GM18870 (cell line): Measurements from ENCODE around the gene CCDC192.

Experiments
- ATAC-seq: cut with Tn5 transposase; IDR thresholded peaks from one replicate; pipeline ENCODE4 v1.9.1; 2021; ENCODE audit warnings: moderate library complexity; ENCODE audit not compliant: unreplicated experiment

CCDC192 gene

DNA sequence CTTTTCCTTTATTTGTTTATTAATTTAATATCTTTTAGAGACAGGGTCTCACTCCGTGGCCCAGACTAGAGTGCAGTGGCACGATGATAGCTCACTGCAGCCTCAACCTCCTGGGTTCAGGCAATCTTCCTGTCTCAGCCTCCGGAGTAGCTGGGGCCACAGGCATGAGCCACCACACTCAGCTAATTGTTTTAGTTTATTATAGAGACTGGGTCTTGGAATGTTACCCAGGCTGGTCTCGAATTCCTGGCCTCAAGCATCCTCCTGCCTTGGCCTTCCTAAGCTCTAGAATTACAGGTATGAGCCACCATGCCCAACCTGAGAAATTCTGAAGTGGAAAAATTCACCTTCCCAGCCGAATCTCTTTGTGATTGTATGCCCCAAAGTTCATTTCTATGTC lies 240.9 kb downstream of the CCDC192 start:
- ATAC-seq, result no peak

DNA sequence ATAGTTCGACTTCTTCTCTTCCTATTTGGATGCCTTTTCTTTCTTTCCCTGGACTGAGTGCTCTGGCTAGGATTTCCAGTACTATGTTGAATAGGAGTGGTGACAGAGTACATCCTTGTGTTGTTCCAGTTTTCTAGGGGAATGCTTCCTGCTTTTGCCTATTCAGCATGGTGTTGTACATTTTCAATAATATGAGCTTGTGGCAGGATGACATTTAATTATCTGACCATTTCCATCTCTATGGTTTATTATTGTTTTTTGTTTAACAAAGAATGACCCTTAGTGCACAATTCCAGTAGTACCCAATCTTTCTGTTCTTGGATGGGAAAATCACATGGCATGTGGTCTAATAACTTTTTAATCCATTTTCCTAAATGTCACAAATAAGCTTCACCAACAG lies 244.8 kb downstream of the CCDC192 start:
- ATAC-seq, result no peak

DNA sequence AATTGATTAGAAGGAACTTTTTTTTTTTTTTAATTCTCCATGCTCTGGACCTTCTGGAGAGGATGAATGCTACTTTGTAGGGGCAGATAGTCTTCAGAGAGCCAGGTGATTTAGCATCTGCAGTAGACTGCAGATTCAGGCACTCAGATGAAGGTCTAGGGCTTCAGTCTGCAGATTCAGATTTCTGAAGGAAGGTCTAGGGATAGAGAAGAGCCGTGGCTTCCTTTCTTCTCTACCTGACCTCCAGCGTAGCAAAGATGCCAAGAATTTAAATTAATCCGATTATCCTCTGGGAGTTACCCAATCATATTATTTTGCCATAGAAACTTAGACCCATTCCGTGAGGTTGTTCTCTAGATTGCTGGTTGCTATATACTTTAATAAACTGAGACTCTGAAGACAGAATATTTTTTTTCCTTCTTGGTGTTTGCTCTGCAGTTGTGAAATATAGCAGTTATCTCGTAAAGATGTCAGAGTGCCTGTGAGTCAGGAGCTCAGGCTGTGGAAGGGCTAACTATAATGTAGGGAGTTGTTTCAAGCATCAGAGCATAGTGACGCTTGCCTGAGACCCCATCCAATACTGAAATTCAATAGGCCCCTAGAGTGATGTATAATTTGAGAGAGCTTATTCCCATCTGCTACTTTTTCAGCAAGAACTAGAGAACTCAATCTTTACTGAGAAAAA lies 247.7 kb downstream of the CCDC192 start:
- ATAC-seq, result no peak

DNA sequence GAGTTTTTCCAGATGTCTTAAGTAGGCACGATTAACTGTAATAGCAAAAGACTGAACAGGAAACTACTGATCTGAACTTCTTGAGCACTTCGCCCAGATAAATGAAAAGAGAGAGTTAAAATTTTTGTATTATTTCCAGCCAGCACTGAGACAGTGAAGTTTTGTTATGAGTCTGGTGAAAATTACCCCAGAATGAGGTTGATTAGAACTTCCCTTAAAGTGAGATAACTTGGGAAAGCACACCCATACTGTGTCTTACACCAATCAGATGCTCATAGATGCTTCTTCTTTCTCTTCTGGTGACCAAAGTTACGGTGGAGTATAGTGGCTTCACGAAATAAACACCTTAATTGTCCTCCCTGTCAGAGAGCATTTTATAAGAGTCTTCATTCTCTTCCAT lies 248.6 kb downstream of the CCDC192 start:
- ATAC-seq, result no peak

DNA sequence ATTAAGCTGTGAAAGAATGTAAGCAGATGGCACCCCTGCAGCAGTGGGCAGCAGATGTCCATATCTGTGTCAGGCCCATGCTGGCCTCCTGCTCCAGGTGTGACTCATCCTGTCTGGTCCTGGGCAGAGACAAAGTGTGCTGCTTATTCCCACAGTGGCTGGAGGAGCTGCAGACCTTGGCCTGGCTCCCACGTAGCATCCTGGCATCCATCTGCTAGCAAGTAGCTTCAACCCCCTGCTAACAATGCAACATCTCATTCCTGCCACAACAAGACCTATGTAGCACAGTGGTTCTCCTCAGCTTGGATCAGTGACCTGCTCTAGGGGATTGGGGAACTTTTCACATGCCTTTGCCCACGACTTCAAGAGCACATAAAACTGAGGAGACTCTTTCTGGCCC lies 254.0 kb downstream of the CCDC192 start:
- ATAC-seq, result no peak

DNA sequence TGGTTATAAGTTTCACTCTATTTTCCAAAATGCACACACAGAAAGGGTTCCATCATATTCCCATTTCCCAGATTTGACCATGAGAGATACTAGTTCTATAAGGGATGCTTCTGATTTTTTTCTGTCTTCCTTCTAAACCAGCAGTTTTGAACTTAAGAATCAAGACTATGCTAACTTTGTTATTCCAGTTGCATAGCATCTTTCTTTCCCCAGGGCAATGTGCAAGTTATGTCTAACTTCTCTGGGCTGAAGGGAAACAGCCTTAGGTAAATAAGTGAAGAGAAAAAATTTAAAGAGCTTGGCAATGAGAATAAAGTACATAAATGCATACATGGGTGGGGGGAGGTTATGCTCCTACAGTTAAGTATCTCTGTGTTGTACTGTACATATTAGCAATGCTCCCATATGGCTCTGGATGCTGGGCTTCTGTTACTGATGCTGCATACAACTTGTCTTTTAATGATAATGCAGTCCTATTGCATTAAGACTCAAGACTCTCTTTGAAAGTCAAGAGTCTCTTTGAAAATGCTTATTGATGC lies 254.6 kb downstream of the CCDC192 start:
- no peak for ATAC-seq

DNA sequence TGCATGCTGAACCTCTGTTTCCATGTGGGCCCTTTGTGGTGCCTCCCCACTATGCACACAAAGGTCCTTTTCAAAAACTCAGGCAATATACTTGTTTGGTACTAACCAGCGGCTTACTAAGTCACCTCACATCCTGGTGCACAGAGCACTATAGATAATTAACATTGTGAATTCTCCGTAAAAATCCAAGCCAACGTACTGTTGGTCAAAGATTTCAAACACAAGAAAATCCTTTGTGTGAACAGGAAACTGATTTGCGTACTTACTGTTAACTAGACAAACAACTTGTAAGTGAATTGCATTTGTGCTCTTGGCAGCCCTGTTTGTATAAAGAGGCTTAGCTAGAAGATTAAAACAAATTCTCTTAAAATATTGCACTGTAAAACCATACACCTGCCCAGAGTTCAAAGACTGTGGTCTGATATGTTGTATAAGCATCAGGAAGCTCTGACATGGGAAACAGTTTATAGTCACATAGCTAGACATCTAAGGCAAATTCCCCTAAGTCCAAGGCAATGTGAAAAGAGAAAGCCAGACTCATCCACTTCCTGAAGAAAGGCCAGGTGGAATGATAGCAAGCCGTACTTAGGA lies 255.3 kb downstream of the CCDC192 start:
- ATAC-seq, result no peak

DNA sequence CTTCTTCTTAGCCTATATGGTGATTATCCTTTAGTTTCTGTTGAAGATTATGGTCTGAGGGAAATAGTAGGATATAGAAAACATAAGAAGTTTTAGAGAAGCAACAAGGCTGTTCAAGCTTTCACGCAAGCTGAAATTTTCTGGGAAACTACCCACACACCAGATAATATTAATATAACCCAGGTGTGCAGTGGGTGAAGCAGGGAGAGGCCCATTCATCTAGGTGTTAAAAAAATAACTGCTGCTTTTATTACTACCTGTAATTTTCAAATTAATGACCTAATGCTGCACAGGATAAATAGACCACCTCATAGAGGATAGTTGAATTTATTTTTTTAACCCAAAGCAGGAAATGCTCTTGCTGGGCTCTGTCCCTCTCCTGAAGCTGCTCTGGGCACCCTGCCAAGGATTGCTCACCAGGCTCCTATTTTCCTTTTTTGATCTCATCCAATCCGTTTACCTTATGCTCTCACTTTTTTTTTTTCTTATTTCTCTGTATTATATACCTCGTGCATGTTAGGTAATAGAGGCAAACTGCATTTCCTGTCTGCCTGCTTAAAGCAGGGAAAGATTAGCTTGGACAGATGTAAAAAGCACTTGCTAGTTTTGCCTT lies 256.1 kb downstream of the CCDC192 start:
- ATAC-seq, result no peak

DNA sequence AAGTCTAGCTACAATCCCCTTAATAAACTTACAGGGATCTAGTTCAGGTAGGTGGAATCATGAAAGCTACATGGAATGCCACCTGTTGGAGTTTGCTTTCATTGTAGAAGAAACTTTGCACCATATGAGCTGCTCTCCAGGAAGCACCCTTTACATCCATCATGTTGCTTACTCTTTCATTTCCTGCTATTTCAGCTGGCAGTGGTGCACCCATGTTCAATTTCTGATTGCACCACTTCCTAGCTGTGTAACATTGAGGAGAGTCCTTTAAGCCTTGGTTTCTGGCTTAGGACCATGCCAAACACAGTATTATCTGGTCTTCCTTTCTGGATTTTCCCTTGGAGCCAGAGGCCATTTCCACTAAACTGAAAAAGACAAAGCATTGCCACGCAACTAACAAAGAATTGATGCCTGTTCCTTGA lies 257.1 kb downstream of the CCDC192 start:
- ATAC-seq, result no peak

DNA sequence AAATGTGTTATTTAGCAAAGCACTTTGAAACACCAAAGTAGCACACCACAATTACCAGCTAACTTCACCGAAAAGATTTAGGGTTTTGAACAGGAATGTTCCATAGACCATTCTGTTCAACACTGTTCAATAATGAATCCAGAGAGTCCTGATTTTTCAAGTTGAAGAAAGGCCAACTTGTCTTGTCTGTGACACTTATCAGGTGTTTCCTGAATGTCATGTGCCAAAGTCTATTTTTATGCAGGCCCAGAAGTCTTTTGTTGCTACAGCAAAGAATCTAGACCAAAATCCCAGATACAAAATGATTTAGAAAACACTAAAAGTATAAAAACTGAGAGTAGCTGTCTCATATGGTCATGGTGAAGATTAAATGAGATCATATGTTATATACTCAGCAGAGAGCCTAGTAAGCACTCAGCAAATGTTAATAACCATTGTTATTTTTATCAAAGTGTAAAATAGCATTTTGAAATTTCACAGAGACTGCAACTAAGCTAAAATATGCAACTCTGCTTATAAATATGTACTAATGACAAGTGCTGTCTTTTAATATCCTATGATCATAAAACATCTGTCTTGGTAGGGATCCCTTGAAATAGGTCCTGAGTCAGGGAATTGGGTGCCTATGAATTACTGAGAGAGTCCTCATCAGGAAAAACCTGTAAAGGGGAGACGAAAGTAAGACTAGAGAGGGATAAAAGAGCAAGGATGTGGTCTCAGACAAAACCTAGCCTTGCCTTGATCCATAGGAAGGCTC lies 258.0 kb downstream of the CCDC192 start:
- no peak for ATAC-seq

DNA sequence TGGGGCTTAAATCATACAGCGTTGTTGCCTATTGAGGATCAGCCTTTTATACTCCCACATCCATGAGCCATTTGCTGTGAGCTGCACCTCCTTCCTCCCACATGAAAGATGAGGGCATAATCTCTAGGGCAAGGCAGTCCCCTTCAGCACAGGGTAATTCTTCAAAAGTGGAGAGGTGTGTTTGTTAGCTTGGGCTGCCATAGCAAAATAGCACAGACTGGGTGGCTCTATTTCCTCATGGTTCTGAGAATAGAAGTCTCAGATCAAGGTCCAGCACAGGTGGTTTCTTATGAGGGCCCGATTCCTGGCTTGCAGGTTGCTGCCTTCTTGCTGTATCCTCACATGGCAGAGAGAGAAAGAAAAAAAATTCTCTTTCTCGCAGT lies 258.6 kb downstream of the CCDC192 start:
- no peak for ATAC-seq

DNA sequence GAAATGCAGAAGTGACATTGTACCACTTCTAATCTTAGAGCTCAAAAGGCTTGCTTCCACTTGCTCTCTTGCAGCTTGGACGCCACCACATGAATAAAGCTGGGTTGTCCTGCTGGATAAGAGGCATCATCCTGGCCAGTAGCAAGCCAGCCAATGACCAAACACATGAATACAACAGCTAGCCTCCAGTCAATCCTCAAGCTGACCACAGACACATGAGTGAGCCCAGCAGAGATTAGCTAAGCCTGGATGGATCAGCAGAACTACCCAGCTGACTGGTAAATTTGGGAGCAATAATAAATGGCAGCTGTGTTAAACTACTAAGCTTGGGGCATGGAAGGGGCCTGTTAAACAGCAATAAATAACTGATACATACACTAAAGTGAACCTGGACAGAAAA lies 259.3 kb downstream of the CCDC192 start:
- ATAC-seq, result no peak

DNA sequence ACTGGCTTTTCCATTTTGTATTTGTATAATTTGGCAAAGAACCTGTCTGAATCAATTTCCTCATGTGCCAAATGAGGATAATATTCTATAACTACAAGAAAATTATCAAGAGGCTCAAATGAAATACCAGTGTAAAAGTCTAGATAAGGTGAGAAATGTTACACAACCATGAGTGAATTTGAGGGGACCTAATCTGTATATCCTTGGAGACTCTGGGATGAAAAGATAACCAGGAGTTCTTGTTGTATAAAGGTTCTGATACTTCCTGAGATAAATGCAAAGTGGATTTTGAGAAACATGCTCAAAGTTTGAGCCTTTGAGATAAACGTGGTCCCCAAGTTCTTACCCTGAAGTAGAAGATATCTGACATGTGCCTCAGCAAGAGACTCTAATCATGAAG lies 260.0 kb downstream of the CCDC192 start:
- ATAC-seq, result no peak

DNA sequence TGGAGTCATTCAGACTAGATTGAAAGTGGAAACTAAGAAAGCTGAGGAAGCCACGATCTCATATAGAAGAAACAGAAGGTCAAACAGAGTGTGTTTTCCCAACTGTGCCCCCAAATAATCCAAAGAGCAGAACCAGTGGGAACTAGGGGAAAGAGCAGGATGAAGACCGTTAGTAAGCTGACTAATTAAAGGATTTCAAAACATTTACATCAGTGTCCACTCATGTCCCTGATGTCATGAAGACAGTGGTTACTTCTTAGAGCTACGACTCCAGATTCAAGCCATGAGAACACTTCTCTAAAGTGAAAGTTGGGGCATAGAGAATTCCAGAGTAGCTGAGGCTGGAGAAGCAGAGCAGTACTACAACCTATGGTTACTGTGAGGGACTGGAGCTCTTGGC lies 260.7 kb downstream of the CCDC192 start:
- ATAC-seq, result no peak

DNA sequence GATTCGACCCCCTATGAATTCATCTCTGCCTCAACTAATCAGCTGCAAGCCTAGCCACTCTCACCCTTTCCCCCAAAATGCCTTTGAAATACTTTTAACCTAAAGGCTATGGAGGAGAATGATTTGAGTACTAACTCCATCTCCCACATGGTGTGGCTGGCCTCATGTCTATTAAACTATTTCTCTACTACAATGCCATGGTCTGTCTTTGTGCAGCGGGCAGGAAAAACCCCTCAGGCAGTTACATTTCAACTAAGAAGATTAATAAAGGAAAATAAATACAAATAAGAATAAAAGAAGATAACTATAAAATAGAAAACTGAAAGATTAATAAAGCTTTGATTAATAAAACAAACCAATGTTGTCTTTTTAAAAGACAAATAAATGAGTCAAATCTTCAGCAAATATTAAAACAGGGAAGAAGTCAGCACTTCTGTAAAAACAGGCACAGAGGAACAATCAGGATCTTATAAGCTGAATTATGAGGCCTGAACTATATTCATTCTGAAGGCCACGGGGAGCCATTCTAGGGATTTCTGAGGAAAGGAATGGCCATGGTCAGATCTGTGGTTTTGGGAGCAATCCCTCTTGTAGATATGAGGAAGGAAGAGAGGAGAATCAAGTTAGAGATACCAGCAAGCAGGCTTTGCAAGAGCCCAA lies 264.3 kb downstream of the CCDC192 start:
- ATAC-seq, result no peak

DNA sequence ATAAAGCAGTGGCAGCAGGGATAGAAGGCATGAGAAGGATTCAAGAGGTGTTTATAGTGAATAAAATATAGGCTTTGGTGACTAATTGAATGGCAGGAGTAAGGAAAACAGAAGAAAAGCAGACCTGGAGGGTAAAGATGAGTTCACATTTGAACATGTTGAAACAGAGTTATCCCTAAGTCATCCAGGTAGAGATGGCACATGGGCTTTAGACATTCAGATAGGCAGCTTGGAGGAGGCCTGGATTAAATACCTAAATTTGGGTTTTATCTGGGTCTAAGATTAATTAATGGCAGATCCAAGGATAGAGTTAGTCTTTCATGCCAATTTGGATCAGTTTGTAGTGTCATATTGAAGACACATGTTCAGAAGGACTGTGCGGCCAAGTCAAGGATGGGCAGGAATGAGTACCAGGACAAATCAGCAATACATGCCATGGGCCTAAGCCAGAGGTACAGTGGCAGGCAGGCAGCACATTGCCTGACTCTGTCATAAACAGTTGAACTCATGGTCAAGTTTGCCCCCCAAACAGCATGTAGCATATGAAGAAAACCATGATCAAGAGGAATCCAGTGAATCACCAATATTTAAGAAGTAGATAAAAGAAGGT lies 264.9 kb downstream of the CCDC192 start:
- ATAC-seq, result no peak

DNA sequence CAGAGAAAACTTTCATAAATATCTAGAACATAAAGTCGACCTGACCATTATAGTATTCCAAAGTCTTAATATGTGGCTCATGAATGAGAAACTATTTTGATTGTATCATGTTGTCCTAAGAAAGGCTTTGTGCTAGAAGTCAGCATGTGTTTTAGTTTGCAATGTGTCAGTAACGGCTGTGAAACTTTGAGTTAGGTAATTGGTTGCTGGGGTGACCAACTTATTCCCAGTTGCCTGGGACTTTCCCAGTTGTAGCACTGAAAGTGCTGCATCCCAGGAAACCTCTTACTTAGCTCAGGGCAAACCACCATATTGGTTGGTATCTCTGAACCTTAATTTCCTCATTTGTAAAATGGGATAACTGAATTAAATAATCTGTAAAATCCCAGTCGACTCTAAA lies 265.8 kb downstream of the CCDC192 start:
- ATAC-seq, result no peak

DNA sequence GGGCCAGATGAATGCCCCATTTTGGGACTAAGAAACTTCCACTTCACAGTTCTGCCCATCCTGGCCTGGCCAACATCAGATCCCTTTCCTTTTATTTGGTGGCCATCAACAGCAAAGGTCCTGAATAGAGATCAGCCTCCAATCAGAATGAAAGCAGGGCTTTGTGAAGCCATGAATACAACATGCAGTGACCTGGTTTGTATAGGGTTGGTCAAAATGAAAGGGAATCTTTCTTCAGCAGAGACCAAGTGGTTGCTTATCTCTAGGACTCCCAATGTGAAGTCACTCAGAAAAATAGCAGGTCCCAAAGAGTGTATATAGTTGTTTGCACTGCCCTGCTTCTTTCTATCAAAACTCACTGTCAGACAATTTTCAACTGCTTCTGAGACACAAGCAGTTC lies 266.5 kb downstream of the CCDC192 start:
- no peak for ATAC-seq

DNA sequence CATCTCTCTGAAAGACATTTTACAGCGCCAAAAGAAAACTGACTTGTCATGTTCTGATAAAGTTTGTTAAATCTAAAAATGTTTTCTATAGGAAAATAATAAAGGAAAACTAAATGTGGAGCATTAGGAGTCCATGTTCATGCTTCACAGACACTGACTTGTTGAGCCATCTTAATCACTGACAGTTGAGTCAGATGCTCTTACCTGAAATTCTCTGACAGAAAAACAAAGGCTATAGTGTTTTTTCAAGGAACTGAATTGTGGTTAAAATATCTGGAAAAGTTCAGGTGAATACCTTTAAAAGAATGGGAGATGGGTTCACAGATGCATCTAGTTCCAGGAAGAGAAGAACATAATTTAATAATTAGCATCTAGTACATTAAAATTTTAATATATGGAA lies 266.9 kb downstream of the CCDC192 start:
- ATAC-seq, result no peak

DNA sequence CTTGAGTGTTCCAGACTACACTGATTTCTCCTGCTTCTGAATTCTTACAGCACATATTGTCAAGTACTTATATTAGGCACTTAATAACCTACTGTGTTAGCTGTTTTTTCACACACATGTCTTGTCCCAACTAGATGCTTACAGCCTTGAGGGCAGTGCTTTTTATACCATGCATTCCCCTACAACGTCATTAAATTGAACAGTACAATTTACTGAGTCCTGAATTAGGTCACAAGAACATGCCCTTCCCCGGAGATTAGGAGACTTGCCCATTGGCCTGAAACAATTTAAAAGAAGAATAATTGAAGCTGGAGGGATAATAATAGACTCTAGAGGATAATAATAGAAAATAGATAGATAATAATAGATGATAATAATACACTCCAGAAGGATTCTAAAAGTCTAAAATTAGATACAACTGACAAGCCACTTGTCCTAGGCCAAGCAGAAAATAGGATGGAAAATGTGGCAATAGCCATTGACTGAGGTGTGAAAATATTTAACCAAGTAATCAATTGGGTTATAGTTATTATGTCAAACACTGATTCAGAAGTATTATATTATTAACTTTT lies 267.7 kb downstream of the CCDC192 start:
- no peak for ATAC-seq
